KMS-11 (cell line): Measurements from ENCODE around the gene MAP6.
A peak's percentile ranks its signal among the peaks of the same experiment; 100 is the strongest.

Source experiments
- H2AFZ ChIP-seq: fragments of 200-600 bp; sonication (generic); 2 replicates; pipeline ENCODE4 v1.6.1; 2016; ENCODE audit warnings: antibody characterized with exemption, mixed run types, low read depth
- H3K27ac ChIP-seq: fragments of 200-600 bp; sonication (generic); 2 replicates; pipeline ENCODE4 v1.6.1; 2016; ENCODE audit warnings: mild to moderate bottlenecking, mixed run types
- H3K27me3 ChIP-seq: fragments of 200-600 bp; sonication (generic); 2 replicates; pipeline ENCODE4 v1.6.1; 2017; ENCODE audit warnings: mild to moderate bottlenecking, low read depth, mixed run types, moderate library complexity; ENCODE audit not compliant: insufficient read depth
- H3K36me3 ChIP-seq: fragments of 200-600 bp; sonication (generic); 2 replicates; pipeline ENCODE4 v1.6.1; 2017; ENCODE audit warnings: mild to moderate bottlenecking, mixed run types; ENCODE audit not compliant: insufficient read depth
- H3K4me1 ChIP-seq: fragments of 200-600 bp; sonication (generic); 2 replicates; pipeline ENCODE4 v1.6.1; 2016; ENCODE audit warnings: mild to moderate bottlenecking, low read depth, mixed run types; ENCODE audit not compliant: poor library complexity, severe bottlenecking
- H3K4me2 ChIP-seq: fragments of 200-600 bp; sonication (generic); 2 replicates; pipeline ENCODE4 v1.7.0; 2016; ENCODE audit warnings: mild to moderate bottlenecking, mixed run types
- H3K4me3 ChIP-seq: fragments of 200-600 bp; sonication (generic); IDR thresholded peaks from 2 replicates; pipeline ENCODE4 v1.6.1; 2017; ENCODE audit warnings: low read depth, low read length, mixed read lengths; ENCODE audit not compliant: insufficient read depth
- H3K79me2 ChIP-seq: fragments of 200-600 bp; sonication (generic); 2 replicates; pipeline ENCODE4 v1.6.1; 2016; ENCODE audit warnings: low read depth, mixed run types; ENCODE audit not compliant: insufficient read depth
- H3K9ac ChIP-seq: fragments of 200-600 bp; sonication (generic); 2 replicates; pipeline ENCODE4 v1.6.1; 2016; ENCODE audit warnings: mild to moderate bottlenecking, mixed run types
- H4K20me1 ChIP-seq: fragments of 200-600 bp; sonication (generic); 2 replicates; pipeline ENCODE4 v1.6.1; 2016; ENCODE audit warnings: mild to moderate bottlenecking, mixed run types; ENCODE audit not compliant: insufficient read depth
- CTCF ChIP-seq: fragments of 200-600 bp; sonication (generic); conservative IDR thresholded peaks from 2 replicates; pipeline ENCODE4 v1.6.1; 2017; ENCODE audit warnings: low read depth, mild to moderate bottlenecking, antibody characterized with exemption, low read length, moderate library complexity, mixed read lengths

The MAP6 gene

DNA sequence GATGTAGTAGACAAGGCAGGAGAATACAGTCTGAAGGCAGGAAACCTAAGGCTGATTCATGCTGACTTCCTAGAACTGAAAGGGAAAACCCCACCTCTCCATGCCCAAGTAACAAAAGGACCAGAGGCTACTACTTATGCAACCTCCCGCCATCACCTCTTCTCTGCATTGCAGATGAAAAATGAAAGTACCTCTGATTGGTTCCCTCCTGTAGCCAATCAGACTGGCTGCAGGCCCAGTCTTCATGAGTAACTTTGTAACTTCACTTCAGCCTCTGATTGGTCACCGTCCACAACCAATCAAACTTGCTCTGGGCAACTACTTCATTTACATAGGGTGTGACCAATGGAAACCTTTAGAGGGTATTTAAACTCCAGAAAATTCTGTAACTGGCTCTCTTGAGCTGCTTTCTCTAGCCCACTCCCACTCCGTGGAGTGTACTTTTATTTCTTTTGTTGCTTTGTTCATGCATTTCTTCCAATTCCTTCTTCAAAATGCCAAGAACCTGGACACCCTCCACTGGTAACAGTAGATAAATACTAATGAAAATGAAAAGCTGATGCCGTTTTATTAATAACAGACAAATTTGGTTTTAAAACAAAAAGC is 5.2 kb upstream of the MAP6 start:
- no peak for TF ChIP-seq CTCF
- H4K20me1 ChIP-seq, result no peaks in the 10 kb centered on the region
- H3K27ac ChIP-seq, result no peak overlapping the region
- no peak overlapping the region for H2AFZ ChIP-seq
- no peak overlapping the region for H3K4me2 ChIP-seq
- H3K9ac ChIP-seq, result no peak overlapping the region
- no peaks in the 10 kb centered on the region for H3K79me2 ChIP-seq
- no peaks in the 10 kb centered on the region for H3K36me3 ChIP-seq
- H3K4me1 ChIP-seq, result peaks cover 3% of the 10 kb centered on the region
- no peaks in the 10 kb centered on the region for H3K27me3 ChIP-seq
- H3K4me3 ChIP-seq, result no peak overlapping the region

DNA sequence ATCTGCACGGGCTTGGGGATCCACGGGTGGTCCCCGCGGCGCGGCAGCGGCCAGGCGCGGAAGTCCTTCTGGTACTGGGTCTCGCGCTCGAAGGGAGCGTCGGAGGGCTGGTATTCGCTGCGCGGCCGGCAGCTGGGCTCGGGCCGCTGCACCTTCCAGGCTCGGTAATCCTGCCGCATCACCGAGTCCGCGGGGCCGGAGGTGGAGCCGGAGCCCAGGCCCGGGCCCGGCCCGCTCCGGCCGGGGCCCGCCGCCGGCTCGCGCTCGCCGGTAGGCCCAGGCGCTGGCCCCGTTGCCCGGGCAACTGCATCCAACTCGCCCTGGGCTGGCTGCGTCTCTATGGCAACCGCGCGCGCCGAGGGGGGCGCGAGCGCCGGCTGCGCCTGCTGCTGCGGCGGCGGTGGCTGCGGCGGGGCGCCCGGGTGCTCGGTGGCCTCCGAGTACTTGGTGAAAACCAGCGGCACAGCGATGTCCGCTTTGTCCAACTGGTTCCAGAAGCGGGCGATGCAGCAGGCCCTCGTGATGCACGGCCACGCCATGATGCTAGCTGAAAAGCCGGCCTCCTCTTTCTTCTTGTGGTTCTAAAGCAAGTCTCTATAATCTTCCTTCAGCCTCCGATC is 897 bp downstream of the MAP6 start:
- no peaks in the 10 kb centered on the region for H4K20me1 ChIP-seq
- peak overlapping the region; percentile 14; the same call in 1 of the 2 replicates for H3K4me2 ChIP-seq
- peak overlapping the region; percentile 21; the same call in 1 of the 2 replicates for H2AFZ ChIP-seq
- H3K4me3 ChIP-seq, result no peak overlapping the region
- no peak overlapping the region for H3K9ac ChIP-seq
- H3K27me3 ChIP-seq, result peaks cover 7% of the 10 kb centered on the region; the same call in 1 of the 2 replicates
- H3K36me3 ChIP-seq, result no peaks in the 10 kb centered on the region
- H3K4me1 ChIP-seq, result no peaks in the 10 kb centered on the region
- no peak overlapping the region for H3K27ac ChIP-seq
- no peak for TF ChIP-seq CTCF
- no peaks in the 10 kb centered on the region for H3K79me2 ChIP-seq

DNA sequence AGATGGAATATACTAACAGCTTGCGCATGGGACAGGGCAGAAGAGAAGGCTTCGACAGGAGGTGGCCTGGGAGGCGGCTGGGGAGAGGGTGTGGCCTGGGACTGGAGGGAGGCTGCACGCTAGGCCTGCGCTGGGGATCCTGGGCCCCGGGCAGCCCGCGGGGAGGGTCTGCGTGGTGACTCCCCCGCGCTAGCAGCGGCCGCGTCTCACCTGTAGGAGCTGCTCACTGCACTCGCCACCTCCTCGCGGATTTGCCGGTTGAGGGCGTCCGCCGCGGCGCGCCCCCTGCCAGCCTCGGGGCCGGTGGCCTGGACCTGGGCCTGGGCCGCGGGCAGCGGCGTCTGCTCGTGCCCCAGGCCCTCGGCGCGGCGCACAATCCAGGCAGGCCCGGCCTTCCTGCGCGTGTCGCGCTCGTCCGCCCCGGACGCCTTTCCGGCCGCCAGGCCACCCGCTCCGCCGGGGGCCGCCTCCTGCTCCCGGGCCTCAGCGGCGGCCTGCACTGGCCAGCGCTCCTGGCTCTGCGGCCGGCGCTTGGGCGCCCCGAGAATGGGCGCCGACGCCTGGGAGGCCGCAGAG is 1.5 kb downstream of the MAP6 start:
- TF ChIP-seq CTCF, result no peak
- no peak overlapping the region for H3K27ac ChIP-seq
- no peaks in the 10 kb centered on the region for H4K20me1 ChIP-seq
- no peak overlapping the region for H3K4me2 ChIP-seq
- no peak overlapping the region for H2AFZ ChIP-seq
- H3K4me3 ChIP-seq, result no peak overlapping the region
- H3K36me3 ChIP-seq, result no peaks in the 10 kb centered on the region
- no peaks in the 10 kb centered on the region for H3K79me2 ChIP-seq
- no peaks in the 10 kb centered on the region for H3K4me1 ChIP-seq
- peaks cover 7% of the 10 kb centered on the region; the same call in 1 of the 2 replicates for H3K27me3 ChIP-seq
- H3K9ac ChIP-seq, result no peak overlapping the region

- Histone ChIP-seq H3K27ac (no peak overlapping the region), H3K9ac (no peak overlapping the region), H3K4me2 (no peak overlapping the region), H2AFZ (no peak overlapping the region), H3K27me3 (peaks cover 7% of the 10 kb centered on the region; the same call in 1 of the 2 replicates), H3K36me3 (no peaks in the 10 kb centered on the region), H3K4me3 (no peak overlapping the region), H4K20me1 (no peaks in the 10 kb centered on the region), H3K79me2 (no peaks in the 10 kb centered on the region), H3K4me1 (no peaks in the 10 kb centered on the region)
- TF ChIP-seq CTCF, result no peak
Measured at GRCh38 chr11:75665990-75666389, 2.8 kb downstream of the MAP6 start.
